Ascending aorta (tissue), 2 donors: ENCODE results near the gene UNC13C. TPM values are rescaled to one million over a fixed set of nuclear protein-coding genes. Genes with fewer than 3 reads are reported as not detected.

ENCODE experiments used
- DNase-seq, 2 donors: peaks; one replicate each; pipeline ENCODE4 v3.0.0-alpha.2; 2019; ENCODE audit warnings: low spot score in 2 of 2
- H3K27ac ChIP-seq, 2 donors: fragments of 200-600 bp; sonication (generic); one replicate each; pipeline ENCODE4 v1.5.1; 2016 to 2017; ENCODE audit warnings: mild to moderate bottlenecking in 1 of 2
- H3K27me3 ChIP-seq: fragments of 200-600 bp; sonication (generic); one replicate; pipeline ENCODE4 v1.5.1; 2017
- H3K36me3 ChIP-seq, 2 donors: fragments of 200-600 bp; sonication (generic); one replicate each; pipeline ENCODE4 v1.5.1; 2016
- H3K4me1 ChIP-seq, 2 donors: fragments of 200-600 bp; sonication (generic); one replicate each; pipeline ENCODE4 v1.5.1; 2016 to 2017; ENCODE audit warnings: mild to moderate bottlenecking in 1 of 2
- H3K4me3 ChIP-seq, 2 donors: fragments of 200-600 bp; sonication (generic); one replicate each; pipeline ENCODE4 v1.5.1; 2016 to 2017; ENCODE audit warnings: mild to moderate bottlenecking in 1 of 2
- H3K9me3 ChIP-seq, 2 donors: fragments of 200-600 bp; sonication (generic); one replicate each; pipeline ENCODE4 v1.5.1; 2016
- intact Hi-C: fragments of 100-400 bp; cut with DNase I; formaldehyde crosslinking; loops from one replicate; pipeline ENCODE4 v1.15.1; 2023
- total RNA-seq: library from RNA; depleted of rRNA; stranded (reverse); fragments of >200 nt; gene quantifications from one replicate; pipeline ENCODE4 v1.1.0, GENCODE V29; 2016
- TF ChIP-seq, protein P1 (sequence below), 3 experiments: fragments of 200-600 bp in 2 of 3; fragments of 450-650 bp in 1 of 3; sonication (generic) in 2 of 3; IDR thresholded peaks; one replicate each; pipeline ENCODE4 v1.5.1; 2016 to 2019; ENCODE audit warnings: antibody characterized with exemption in 3 of 3, mild to moderate bottlenecking in 1 of 3, moderate library complexity in 1 of 3

Gene UNC13C
- total RNA-seq, 1 donor from 2014 or later, result 2.0 TPM

DNA sequence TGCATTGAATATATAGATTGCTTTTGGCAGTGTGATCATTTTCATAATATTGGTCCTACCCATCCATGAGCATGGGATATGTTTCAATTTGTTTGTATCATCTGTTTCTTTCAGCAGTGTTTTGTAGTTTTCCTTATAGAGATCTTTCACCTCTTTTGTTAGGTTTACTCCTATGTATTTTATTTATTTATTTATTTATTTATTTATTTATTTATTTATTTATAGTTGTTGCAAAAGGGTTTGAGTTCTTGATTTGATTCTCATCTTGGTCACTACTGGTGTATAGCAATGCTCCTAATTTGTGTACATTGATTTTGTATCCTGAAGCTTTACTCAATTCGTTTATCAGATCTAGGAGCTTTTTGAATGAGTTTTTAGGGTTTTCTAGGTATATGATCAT, 478.2 kb downstream of the UNC13C start:
- Histone ChIP-seq H3K36me3 (no peaks in the 10 kb centered on the region), H3K9me3 (peaks cover 5 to 22% of the 10 kb centered on the region in 2 donors), H3K27ac (no peak overlapping the region), H3K27me3 (no peaks in the 10 kb centered on the region), H3K4me3 (no peak overlapping the region), H3K4me1 (no peaks in the 10 kb centered on the region)
- TF ChIP-seq, protein P1, sequence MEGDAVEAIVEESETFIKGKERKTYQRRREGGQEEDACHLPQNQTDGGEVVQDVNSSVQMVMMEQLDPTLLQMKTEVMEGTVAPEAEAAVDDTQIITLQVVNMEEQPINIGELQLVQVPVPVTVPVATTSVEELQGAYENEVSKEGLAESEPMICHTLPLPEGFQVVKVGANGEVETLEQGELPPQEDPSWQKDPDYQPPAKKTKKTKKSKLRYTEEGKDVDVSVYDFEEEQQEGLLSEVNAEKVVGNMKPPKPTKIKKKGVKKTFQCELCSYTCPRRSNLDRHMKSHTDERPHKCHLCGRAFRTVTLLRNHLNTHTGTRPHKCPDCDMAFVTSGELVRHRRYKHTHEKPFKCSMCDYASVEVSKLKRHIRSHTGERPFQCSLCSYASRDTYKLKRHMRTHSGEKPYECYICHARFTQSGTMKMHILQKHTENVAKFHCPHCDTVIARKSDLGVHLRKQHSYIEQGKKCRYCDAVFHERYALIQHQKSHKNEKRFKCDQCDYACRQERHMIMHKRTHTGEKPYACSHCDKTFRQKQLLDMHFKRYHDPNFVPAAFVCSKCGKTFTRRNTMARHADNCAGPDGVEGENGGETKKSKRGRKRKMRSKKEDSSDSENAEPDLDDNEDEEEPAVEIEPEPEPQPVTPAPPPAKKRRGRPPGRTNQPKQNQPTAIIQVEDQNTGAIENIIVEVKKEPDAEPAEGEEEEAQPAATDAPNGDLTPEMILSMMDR (IDR thresholded peaks at IDR 0.05), result no peak
- no peak for DNase-seq
- intact Hi-C loops, result no loop called here

DNA sequence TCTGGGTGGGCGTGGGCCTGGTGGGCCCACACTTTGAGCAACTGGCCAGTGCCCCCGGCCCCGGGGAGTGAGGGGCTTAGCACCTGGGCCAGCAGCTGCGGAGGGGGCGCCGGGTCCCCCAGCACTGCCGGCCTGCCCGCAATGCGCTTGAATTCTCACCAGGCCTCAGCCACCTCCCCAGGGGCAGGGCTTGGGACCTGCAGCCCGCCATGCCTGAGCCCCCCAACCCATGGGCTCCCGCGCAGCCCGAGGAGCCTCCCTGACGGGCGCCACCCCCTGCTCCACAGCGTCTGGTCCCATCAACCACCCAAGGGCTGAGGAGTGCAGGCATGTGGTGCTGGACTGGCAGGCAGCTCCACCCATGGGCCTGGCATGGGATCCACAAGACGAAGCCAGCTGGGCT, 484.3 kb downstream of the UNC13C start:
- no peaks in the 10 kb centered on the region for H3K36me3 ChIP-seq
- H3K27me3 ChIP-seq, result no peaks in the 10 kb centered on the region
- no peak overlapping the region for H3K4me3 ChIP-seq
- TF ChIP-seq, protein P1 (IDR thresholded peaks at IDR 0.05), result no peak
- peaks cover 0 to 7% of the 10 kb centered on the region in 2 donors for H3K9me3 ChIP-seq
- no peak overlapping the region for H3K27ac ChIP-seq
- H3K4me1 ChIP-seq, result no peaks in the 10 kb centered on the region
- intact Hi-C loops, result no loop called here
- no peak for DNase-seq

DNA sequence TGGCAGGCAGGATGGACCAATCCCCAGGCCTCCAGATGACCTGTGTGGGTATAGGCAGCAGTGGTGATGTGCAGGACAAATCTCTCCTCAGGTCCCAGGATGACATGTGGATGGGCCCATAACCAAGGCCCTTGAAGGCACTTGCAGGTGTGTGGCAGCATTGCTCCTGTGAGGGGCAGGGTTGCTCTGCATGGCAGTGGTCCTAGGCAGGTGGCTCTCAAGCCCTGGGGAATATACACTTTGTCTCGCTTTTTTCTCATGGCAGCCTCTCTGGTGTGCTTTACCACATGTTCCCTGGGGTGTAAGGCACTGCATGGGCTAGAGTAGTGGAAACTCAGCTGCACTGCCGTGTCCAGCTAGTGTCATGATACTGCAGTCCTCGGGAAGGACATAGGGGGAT, 503.6 kb downstream of the UNC13C start:
- intact Hi-C loops, result no loop called here

DNA sequence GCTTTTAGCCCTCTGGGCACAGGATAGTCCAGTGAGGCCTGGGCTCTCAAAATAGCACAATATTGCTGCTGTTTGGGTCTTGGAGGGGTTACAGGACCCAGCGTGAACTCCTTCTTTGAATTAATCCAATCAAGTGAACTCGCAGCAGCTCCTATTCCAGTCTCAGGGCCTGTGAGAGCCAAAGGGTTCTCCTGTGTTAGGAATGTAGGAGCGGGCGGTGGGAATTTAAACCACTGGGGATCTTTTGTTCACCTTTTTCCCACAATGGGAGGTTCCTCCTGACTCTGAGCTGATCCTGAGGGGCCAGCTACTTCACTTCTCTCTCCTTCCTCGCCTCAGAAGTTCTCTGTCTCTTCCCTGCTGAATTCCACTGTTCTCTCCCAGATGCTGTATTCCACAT, 504.0 kb downstream of the UNC13C start:
- Histone ChIP-seq H3K4me1 (no peaks in the 10 kb centered on the region), H3K27me3 (no peaks in the 10 kb centered on the region), H3K27ac (no peak overlapping the region), H3K4me3 (no peak overlapping the region), H3K9me3 (peaks cover 0 to 14% of the 10 kb centered on the region in 2 donors), H3K36me3 (no peaks in the 10 kb centered on the region)
- TF ChIP-seq, protein P1 (IDR thresholded peaks at IDR 0.05), result no peak
- intact Hi-C loops, result no loop called here
- DNase-seq, result no peak

More for the DNA sequence above, 503.6 kb downstream of the UNC13C start:
- no peak for DNase-seq
- H3K9me3 ChIP-seq, result peaks cover 0 to 14% of the 10 kb centered on the region in 2 donors
- no peaks in the 10 kb centered on the region for H3K27me3 ChIP-seq
- H3K36me3 ChIP-seq, result no peaks in the 10 kb centered on the region
- no peaks in the 10 kb centered on the region for H3K4me1 ChIP-seq
- TF ChIP-seq, protein P1 (IDR thresholded peaks at IDR 0.05), result no peak
- no peak overlapping the region for H3K4me3 ChIP-seq
- H3K27ac ChIP-seq, result no peak overlapping the region

DNA sequence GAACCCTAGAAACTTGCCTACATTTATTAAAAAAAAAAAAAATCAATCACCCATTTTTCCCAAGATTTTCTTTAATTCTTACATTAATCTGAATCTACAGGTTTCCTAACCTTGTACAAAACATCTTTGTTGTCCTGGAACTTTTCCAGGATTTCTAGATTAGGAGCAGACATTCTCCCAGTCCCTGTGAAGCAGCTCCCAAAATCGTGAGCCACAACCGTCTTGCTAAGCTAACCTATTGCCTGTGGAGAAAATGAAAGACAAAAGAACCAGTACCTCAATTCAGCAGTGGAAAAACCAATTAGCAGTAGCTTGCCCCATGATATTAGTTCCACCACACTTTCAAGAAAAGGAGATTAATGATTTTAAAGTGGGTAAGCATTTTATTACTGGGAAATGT, 522.1 kb downstream of the UNC13C start:
- intact Hi-C loops, result no loop called here
- H3K4me3 ChIP-seq, result no peak overlapping the region
- H3K4me1 ChIP-seq, result no peaks in the 10 kb centered on the region
- no peaks in the 10 kb centered on the region for H3K27me3 ChIP-seq
- H3K27ac ChIP-seq, result no peak overlapping the region
- H3K36me3 ChIP-seq, result no peaks in the 10 kb centered on the region
- TF ChIP-seq, protein P1 (IDR thresholded peaks at IDR 0.05), result no peak
- DNase-seq, result no peak
- H3K9me3 ChIP-seq, result no peaks in the 10 kb centered on the region
